GM10248 (cell line): ENCODE data around the gene WNT2.

Source experiments
- CTCF ChIA-PET: fragments of 300-600 bp; sonication (Branson Sonifier 250); formaldehyde crosslinking; extraction: SDS; loops from one replicate; lab custom pipeline; 2021; ENCODE audit warnings: antibody characterized with exemption; lab: Yijun Ruan, JAX
- POLR2A ChIA-PET: fragments of 350-650 bp; sonication (Branson Sonifier 250); formaldehyde crosslinking; extraction: SDS; loops from one replicate; lab custom pipeline; 2020; ENCODE audit warnings: antibody characterized with exemption; lab: Yijun Ruan, JAX
- DNase-seq: peaks from one replicate; pipeline ENCODE4 v3.0.0; 2012; ENCODE audit errors: extremely low spot score
- CTCF ChIP-seq: IDR thresholded peaks from 2 replicates; pipeline ENCODE4 v1.5.1; 2012; ENCODE audit warnings: mild to moderate bottlenecking, low read depth; ENCODE audit errors: extremely low read depth, missing control alignments, control extremely low read depth

The WNT2 gene

GRCh38 chr7:117227091-117227490 is 95.8 kb downstream of the WNT2 start:
- no peak for DNase-seq
- POLR2A ChIA-PET = no interaction called here

GRCh38 chr7:117225536-117225935 is 97.3 kb downstream of the WNT2 start:
- POLR2A ChIA-PET = no interaction called here
- no peak for DNase-seq
- TF ChIP-seq CTCF = no peak
- CTCF ChIA-PET = interaction anchor here (0.9 to 5.2 kb wide), 3 partner anchors 12 to 113 kb away, joined by 3 to 23 read pairs (median 4); no protein-coding TSS in a partner anchor

More at GRCh38 chr7:117227091-117227490, 95.8 kb downstream of the WNT2 start:
- CTCF ChIA-PET = interaction anchor here (5.2 kb wide), 1 partner anchor 14 kb away, joined by 23 read pairs; no protein-coding TSS in a partner anchor
- no peak for TF ChIP-seq CTCF
